ENCODE measurements around the gene MIB2.

DNA sequence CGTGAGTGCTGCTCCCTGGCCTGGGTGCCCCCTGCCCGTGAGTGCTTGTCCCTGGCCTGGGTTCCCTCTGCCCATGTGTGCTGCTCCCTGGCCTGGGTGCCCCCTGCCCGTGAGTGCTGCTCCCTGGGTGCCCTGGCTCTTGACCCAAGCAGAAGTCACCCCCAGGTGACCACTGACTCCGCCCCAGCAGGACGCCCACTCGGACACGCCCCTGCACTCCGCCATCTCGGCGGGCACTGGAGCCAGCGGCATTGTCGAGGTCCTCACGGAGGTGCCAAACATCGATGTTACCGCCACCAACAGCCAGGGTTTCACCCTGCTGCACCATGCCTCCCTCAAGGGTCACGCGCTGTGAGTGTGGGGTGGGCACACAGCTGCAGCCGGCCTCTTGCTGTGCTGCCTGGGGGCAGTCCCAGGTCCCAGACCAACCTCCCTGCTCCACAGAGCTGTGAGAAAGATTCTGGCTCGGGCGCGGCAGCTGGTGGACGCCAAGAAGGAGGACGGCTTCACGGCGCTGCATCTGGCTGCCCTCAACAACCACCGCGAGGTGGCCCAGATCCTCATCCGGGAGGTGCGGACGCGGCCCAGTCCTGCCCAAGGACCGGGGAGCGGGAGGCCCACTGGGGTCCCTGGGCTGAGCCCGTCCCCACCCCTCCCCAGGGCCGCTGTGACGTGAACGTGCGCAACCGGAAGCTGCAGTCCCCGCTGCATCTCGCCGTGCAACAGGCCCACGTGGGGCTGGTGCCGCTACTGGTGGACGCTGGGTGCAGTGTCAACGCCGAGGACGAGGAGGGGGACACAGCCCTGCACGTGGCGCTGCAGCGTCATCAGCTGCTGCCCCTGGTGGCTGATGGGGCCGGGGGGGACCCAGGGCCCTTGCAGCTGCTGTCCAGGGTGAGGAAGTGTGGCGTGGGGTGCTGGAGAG lies 12.8 kb downstream of the MIB2 start:
- TF ChIP-seq ZNF274 (IDR thresholded peaks at IDR 0.05; ENCODE audit: low read depth, low read length) (no peak), YY1 (IDR thresholded peaks at IDR 0.05; ENCODE audit: insufficient read depth, insufficient read length) (no peak), SUZ12 (IDR thresholded peaks at IDR 0.05; ENCODE audit: extremely low read depth, insufficient read depth, insufficient read length) (no peak)

All from NT2/D1 (cell line).